HG02759 (cell line): ENCODE data around the gene HPCAL1.
"Not testable (repeated sequence)": the region's sequence is repeated elsewhere in the genome, so short reads cannot be mapped to it uniquely, and the experiment has no call there.

Experiments
- ATAC-seq: cut with Tn5 transposase; IDR thresholded peaks from one replicate; pipeline ENCODE4 v1.9.1; 2021; ENCODE audit warnings: mild to moderate bottlenecking, moderate library complexity; ENCODE audit not compliant: unreplicated experiment

Gene HPCAL1

DNA sequence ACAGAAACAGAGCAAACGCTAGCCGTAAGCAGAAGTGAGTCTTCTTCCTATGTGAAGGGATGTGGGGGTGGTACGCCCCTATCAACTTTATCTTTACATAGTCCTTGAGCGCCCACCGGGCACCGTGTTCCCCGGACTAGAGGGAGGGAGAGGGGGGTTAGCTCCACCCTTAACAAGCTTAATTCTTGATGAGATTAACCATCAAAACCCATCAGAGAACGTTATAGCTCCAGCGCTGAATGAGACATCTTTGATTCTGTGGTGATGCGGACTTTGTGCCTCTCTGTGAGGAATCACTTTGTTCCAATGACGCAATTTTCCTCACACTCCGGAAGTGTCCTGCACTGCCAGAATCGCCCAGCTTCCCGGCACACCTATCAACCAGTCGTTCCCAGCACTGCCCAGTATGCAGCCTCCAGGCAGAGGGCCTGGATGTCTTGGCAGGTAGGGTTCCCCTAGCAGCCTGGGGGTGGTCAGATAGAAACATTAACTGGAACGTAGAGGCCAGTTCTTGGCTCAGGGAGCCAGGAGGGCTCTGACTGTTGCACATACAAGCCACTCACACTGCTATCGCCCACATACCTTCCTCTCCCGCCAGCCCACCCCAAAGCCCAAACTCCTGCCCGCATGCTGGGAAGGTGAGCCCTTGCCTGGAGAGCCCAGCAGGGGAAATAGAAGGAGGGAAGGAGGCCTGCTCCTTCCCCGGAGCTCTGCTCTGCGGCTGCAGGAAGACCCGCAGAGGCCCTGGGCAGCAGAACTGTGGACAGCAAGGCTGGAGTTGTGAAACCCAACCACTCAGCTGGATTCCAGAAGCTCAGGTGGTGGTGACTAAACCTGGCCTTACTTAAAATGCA lies 147.4 kb downstream of the HPCAL1 start:
- no peak for ATAC-seq

DNA sequence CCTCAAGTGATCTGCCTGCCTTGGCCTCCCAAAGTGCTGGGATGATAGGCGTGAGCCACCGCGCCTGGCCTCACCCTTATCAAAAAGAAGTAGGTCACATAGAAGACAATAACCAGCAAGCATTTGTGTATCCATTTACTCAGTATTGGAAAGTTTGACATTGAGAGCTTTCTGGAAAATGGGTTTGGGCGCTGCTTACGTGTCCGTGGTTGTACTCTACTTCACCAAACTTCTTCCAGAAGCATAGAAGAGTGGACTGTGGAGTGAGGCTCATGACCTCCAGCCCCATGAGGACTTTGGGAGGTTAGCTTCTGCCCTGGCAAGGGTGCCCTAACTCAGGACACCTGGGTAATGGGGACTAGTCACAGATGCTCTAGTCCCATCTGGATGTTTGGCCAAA lies 149.1 kb downstream of the HPCAL1 start:
- ATAC-seq, result no peak

DNA sequence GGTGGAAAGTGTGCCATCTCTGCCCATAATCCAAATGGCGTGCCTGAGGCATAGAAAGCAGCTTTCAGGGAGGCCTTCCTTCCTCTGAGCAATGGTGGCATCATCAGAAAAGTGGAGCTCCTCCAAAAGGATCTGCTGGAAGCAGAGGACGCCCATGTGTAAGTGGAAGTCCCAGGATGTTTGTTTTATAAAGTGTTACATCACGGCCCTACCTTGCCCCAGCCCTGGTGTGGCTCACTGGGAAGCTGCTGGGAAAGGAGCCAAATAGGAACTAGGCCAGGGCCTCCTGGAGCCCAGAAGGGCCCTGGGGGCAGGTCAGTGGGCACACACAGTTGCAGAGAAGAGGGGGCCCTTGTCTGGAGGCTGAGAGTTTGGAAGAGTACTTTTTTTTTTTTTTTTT lies 149.6 kb downstream of the HPCAL1 start:
- ATAC-seq, result no peak

DNA sequence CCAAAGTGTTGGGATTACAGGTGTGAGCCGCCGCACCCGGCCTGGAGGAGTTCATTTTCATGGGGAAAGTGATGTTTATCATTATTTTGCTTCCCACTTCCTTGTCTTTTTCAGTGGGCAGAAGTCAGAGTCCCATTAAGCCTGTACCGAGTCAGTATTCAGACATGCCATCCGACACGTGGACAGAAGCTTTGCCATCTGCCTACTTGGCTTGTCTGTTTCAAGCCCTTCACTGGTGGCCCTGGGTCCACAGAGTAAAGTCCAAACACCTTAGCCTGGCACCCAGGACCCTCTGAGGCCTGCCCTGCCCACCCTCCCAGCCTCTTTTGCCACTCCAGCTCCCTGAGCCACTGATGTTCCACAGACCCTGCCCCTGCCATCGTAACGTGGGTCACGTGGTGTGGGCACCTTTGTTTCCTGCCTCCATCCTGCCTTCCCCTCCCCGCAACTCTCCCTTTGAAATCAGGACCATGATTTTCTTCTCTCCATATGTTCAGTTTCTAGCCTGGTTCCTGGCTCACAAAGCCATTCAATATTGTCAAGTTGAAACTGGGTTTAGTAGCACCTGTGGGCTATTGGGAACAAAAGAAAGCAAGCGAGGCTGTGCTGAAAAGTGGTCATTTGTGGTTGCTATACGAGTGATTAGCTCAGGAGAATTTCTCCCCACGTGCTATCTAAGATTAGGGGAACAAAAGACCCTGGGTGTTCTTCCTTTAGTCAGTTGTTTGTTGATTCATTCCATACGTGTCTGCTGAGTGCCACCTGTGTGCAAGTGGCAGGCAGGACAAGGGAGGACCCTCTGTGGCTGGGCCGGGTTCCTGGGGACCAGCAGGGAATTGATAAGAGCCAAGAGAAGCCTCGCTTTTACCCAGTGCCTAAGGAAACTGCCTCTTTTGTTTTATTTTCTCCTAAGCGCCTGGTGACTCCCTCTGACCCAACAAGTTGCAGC lies 150.5 kb downstream of the HPCAL1 start:
- no peak for ATAC-seq

DNA sequence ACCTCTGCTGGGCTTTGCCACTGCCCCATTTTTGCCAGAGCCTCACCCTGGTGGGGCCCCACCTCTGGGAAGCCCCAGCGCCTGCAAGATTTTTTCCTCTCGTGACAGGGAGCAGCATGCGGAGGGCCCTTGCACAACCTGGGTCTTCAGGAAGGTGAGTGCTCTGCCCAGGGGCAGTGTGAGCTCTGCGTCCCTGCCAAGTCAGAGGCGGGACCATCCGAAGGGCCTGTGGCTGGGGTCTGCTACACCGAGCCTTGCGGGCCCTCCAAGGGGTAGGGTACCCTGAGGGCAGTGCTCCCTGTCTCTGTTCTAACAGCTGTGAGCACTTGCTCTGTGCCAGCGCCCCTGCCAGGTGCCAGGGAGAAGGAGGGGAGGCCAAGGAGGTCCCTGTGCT lies 151.2 kb downstream of the HPCAL1 start:
- no peak for ATAC-seq

DNA sequence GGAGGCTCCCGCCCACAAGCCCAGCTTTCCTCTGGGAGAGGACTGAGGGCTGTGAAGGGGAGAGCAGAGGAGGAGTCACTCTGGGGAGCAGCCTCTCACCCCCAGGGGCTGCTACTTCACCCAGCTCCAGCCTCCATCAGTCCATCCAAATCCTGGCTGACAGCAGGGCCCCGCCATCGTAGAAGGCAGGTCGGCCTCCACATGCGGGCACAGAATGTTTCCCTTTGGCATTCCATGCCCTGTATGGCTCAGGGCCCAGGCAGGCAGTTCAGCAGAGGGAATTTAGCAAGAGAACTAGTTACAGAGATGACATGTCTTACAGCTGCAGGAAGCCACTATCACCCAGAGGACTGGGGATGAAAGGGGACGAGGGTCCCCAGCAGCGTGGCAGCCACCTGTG lies 151.8 kb downstream of the HPCAL1 start:
- ATAC-seq, result no peak

DNA sequence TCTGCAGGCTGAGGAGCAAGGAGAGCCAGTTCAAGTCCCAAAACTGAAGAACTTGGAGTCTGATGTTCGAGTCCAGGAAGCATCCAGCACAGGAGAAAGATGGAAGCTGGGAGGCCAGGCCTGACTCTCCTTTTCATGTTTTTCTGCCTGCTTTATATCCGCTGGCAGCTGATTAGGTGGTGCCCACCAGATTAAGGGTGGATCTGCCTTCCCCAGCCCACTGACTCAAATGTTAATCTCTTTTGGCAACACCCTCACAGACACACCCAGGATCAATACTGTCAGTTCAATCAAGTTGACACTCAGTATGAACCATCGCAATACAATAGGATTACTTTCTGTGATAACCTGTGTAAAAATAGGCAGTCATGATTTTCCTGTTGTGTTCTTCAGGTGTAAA lies 154.5 kb downstream of the HPCAL1 start:
- ATAC-seq, result not testable (repeated sequence)

DNA sequence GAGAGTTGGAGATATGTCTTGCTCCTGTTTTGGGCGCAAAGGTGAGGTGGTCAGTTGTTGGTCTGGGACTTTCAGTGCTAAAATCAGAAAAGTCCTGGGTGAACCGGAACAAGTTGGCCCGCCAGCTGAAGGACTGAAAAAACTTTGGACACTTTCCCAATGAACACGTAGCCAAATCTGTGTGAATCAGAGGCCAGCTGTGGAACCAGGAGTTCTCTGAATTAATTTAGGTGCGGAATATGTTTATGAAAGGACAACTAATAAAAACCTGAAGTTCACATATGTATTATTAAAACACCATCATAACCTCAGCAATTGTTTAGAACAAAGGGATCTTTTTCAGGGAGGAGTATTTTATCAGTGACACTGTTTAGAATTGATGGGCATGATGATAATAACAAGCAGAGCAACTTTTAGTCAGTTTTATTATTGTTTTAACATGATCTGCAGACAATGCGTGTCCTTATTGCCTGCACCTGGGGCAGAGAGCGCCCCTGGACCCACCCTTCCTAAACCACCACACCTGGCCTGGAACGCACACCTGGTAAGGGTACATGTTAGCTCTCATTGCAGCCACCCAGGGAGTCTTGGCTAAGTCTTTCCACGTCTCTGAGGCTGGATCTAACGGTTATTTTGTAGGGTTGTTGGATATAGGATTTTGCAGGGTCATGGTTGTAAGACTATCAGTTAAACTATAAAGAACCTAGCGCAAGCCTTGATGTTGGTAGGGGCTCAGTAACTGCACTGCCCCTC lies 155.3 kb downstream of the HPCAL1 start:
- ATAC-seq, result no peak

DNA sequence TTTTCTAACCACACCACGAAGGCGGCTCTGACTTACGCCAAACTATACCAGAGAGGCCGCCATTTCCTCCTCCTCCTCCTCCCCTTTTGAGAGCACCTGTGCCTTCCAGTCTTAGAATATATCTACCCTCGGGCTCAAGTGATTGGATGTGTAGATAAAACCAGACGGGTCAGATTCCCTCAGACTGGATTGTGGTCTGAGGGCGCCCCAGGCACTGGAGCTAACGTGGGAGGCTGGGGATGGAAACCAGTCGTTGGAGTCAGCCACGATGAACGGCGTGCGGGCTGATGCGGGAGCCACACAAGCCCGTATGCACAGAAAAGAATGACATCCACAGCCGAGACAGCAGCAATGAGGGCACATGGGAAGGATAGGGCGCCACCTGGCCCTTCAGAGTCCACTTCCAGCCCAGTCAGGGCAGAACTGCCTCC lies 157.7 kb downstream of the HPCAL1 start:
- ATAC-seq, result no peak

DNA sequence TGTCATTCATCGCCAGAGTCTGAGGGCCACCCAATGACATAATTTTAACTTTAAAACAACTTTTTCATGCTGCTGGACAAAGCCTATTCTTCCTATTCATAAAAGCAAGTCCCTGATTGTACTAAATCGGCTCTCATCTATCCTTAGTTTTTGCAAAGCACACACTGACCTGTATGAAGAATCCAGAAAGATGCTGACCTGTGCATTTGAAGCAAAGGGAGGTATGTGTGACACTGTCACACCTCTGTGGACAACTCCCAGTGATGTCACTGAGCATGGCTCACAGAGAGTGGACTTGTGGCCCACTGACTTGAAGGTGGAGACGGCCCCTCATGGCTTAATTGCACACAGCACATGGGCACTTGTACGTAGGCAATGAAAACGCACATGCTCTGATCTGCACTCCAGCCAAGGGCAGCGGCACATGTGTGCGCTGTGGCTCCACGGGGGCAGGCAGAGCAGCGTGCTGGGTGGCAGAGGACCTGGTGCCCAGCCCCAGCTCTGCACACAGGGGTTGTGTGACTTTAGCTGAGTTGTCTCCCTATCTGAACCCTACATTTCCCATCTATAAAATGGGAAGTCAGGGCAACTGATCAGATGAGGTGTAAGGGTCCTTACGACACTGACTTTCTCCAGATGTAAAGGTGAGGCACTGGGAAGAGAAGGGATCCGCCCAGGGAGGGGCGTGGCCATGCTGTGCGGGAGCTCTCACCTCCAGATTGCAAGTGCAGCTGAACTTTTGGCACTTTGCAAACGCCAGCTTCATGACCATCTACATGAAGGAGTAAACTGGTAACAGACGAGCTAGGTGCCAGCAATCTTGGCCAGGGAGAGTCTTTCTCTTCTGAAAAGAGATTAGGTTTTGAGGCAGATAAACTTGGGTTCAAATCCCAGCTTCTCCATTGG lies 159.7 kb downstream of the HPCAL1 start:
- ATAC-seq, result no peak

DNA sequence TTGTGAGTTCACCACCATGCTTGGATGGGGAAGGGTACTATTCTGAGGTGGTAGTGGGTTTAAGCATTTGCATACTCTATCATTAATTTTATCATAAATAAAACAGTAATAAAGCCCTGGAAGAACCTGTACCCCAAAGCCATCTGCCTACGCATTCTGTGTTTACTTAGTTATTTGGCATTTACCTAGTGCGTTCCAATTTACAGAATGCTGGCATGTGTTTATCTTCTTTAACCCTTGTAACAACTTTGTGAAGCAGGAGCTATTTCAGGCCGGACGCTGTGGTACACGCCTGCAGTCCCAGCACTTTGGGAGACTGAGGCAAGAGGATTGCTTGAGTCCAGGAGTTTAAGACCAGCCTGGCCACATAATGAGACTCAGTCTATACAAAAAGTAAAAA lies 163.2 kb downstream of the HPCAL1 start:
- ATAC-seq, result no peak

DNA sequence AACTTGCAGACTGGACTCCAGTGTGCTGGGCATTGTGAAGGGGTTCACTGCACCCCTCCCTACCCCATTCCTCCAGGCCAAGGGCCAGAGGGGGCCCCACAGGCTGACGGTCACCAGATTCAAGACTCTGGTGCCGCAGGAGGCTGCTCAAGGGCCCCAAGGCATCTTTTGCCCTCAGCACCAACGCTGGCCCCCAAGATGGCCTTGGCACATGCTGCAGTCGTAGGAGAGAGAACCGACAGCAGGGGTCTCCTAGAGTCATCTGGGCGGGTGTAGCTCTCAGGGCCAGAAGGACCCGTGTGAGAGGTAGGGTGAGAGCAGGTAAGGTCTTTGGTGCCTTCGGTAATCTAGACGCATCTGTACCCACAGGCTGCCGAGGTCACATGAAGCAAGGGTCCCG lies 164.1 kb downstream of the HPCAL1 start:
- ATAC-seq, result no peak

DNA sequence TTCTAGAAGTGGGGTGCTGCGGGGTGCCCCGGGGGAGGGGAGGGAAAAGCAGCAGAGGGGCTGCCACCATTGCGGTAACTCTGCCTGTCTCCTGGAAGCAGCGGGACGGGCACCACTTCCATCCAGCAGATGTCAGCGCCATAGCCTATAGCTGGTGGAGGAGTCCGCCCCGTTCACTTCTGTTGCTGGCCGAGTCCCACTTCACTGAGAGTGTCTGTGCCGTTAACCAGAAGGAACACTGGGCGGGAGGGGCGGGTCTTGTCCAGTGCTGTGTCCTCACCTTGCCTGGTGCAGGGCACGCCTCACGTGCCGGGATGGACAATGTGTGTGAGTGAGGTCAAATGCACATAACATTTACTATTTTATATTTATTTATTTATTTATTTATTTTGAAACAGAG lies 164.7 kb downstream of the HPCAL1 start:
- ATAC-seq, result no peak

DNA sequence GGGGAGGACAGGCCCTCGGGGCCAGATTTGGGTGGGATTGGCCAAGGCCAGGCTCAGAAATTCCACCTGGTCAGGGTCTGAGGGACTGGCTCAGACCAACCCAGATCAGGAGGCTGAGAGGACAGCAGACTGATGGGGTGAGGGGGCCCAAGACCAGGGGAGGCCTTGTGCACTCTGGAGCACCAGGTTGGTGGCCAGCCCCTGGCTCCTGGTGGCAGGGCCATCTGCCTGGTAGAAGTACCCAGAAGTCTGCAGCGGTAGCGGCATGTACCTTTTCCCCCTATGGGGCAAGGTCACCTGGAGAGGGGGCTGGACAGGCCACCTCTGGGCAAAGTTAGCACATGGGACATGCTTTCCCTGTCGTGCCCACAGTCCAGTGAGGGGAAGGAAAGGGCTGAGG lies 166.6 kb downstream of the HPCAL1 start:
- no peak for ATAC-seq

DNA sequence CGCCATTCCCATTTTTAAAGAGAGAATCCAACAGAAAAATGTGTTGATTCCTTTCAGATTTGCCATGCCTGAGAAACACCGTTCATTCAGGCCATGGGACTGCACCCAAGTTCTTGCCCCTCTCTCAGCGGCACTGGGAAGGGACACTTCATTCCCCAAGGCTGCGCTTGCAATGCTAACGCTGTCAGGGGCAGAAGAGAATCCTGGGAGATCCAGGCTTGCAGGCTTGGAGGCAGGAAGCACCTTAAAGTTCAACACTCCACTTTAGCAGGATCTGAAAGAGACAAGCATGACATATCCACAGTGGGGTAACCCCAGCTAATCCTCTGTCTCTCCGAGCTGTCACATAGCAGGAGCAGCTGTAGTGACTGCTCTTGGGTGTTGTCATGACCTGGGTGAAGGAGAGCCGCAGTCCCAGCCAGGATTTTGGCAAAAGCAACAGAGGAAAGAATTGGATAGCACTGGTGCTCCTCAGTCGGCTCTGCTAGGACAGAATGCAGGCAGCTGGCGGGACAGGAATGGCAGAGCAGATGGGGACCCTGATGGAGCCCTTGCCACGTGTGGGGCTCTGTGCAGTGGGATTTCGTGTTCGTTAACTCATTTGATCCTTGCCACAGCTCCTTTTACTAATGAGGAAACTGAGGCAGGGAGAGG lies 167.4 kb downstream of the HPCAL1 start:
- no peak for ATAC-seq

DNA sequence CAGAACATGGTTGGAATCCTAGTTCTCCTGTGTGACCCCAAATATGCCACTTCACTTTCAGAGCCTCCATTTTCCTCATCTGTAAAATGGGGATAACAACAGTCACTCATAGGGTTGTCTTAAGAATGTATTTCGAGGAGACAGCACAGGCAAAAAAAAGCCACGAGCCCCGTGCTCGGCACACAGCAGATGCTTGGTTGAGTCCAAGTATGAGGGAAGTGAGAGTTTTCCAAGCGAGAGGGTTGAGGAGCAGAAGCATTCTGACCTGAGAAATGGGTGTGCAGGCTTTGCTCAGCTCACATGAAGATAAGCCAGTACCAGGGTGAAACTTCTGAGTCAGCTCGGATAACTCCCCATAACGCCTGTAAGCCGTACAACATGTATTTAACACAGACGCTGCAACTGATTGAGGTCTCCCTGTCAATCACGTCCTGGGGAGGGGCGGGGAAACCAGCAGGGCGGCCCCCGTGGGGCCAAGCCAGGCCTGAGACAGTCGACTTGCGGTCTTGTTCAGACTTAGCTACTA lies 168.4 kb downstream of the HPCAL1 start:
- ATAC-seq, result no peak

DNA sequence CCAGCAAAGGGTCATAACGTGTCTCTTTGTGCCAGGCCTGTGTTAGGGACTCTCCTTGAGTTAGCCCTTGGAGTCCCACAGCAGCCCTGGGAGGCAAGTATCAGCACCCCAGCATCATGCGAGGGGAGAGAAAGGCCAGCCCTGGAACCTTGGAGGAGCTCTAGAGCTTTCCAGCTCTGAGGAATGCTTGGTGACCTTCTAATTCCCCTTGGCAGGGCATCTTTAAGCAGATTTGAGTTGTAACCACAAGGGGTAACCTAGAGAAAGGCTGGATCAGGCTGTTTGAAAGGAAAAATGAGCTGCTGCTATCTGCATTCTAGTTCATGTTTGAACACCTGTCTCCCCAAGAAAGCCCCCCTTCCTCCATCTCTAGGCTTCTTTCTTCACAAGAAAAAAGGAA lies 169.3 kb downstream of the HPCAL1 start:
- no peak for ATAC-seq

DNA sequence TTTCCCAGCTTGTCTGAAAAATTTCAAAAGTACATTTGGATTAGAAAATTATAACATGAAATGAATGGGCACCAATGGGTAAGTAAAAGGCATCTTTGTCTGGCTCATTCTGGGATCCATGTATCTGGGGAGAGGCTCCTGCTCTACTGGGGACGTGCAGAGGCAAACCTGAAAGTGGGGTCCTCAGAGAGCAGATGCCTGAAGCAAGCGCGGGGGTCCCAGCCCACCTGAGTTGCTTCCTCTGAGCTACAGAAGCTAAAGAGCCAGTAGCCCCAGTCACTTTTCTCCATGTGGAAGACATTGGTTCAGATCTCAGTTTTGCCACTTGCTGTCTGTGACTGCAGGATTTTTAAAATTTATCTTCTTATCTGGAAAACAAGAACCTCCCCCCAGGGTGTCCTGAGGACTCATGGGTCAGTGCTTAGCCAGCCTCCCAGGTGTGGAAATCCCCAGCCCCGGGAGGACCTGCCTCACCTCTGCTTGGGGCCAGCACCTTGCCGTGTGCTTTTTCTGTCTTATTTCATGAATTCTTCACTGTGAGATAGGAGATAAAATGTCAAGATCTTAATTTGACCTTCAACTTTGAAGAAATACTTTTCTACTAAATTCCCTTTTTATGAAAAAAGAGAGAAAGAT lies 170.5 kb downstream of the HPCAL1 start:
- no peak for ATAC-seq

DNA sequence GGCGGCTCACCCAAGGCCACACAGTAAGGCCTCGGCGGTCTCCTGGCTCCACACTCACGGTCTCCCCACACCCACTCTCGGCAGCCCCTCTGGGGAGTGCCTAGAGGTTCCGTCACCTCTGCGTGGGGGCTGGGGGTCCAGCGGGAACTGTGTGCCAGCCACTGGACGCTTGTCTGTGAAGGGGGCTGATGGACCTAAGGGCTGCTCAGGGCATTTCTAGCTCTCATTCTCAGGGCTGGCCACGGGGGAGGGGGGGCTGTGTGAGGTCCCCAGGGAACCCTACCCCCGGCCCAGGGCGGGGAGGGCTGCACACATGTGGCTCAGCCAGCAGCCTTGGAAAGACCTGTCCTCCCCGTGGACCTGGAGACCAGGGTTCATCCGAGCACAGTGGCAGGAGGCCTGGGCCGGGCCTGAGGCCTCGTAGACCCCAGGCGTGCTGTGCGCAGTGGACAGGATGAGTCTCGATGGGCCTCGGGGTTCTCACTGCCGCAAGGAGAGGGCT lies 172.6 kb downstream of the HPCAL1 start:
- ATAC-seq, result no peak
